ENCODE results near the gene MID1. TPM values are rescaled to one million over a fixed set of nuclear protein-coding genes. Genes with fewer than 3 reads are reported as not detected.

MID1 gene
- total RNA-seq, 2 experiments from 2014 or later: 0.19 TPM; not detected in 1

GRCh38 chrX:10567136-10567535, 53.2 kb downstream of the MID1 start:
- Histone ChIP-seq H3K9me3 (ENCODE audit: control insufficient read depth in 1 of 2, insufficient read depth in 1 of 2, low read length in 2 of 2) (no peaks in the 10 kb centered on the region), H3K27ac (ENCODE audit: low read depth in 1 of 2, low read length in 2 of 2) (no peak overlapping the region), H3K36me3 (ENCODE audit: insufficient read depth, low read length) (no peaks in the 10 kb centered on the region), H3K4me3 (ENCODE audit: low read length) (no peak overlapping the region), H3K4me1 (ENCODE audit: insufficient read depth, low read length) (no peaks in the 10 kb centered on the region), H3K27me3 (ENCODE audit: control insufficient read depth in 1 of 2, insufficient read depth in 2 of 2, low read length in 2 of 2) (no peaks in the 10 kb centered on the region)
- Mint-ChIP-seq H3K4me3 (no peak overlapping the region), H3K27ac (no peak overlapping the region), H3K36me3 (ENCODE audit: low read depth) (no peaks in the 10 kb centered on the region), H3K27me3 (no peaks in the 10 kb centered on the region), H3K4me1 (ENCODE audit: low read depth) (no peaks in the 10 kb centered on the region), H3K9me3 (peaks cover 3% of the 10 kb centered on the region)
- DNase-seq: no peak
- TF ChIP-seq CTCF (IDR thresholded peaks at IDR 0.05): no peak
- intact Hi-C loops (cut with DNase I, micrococcal nuclease): no loop called here
- ChIA-PET POLR2A (no interaction called here), CTCF (no interaction called here)
- ATAC-seq (ENCODE audit: poor library complexity): no peak

- Histone ChIP-seq H3K36me3 (ENCODE audit: insufficient read depth, low read length) (no peaks in the 10 kb centered on the region), H3K27ac (ENCODE audit: low read depth in 1 of 2, low read length in 2 of 2) (no peak overlapping the region), H3K27me3 (ENCODE audit: control insufficient read depth in 1 of 2, insufficient read depth in 2 of 2, low read length in 2 of 2) (no peaks in the 10 kb centered on the region), H3K9me3 (ENCODE audit: control insufficient read depth in 1 of 2, insufficient read depth in 1 of 2, low read length in 2 of 2) (no peaks in the 10 kb centered on the region), H3K4me3 (ENCODE audit: low read length) (no peak overlapping the region), H3K4me1 (ENCODE audit: insufficient read depth, low read length) (no peaks in the 10 kb centered on the region)
- no peak for DNase-seq
- no peak for ATAC-seq (ENCODE audit: poor library complexity)
- no peak for TF ChIP-seq CTCF (IDR thresholded peaks at IDR 0.05)
- H3K9me3 Mint-ChIP-seq: peaks cover 3% of the 10 kb centered on the region
- no peak overlapping the region for H3K4me3 Mint-ChIP-seq
- ChIA-PET POLR2A (no interaction called here), CTCF (no interaction called here)
- H3K36me3 Mint-ChIP-seq (ENCODE audit: low read depth): no peaks in the 10 kb centered on the region
- H3K4me1 Mint-ChIP-seq (ENCODE audit: low read depth): no peaks in the 10 kb centered on the region
- H3K27ac Mint-ChIP-seq: no peak overlapping the region
- intact Hi-C loops (cut with DNase I, micrococcal nuclease): no loop called here
- no peaks in the 10 kb centered on the region for H3K27me3 Mint-ChIP-seq
These were observed 53.7 kb downstream of the MID1 start for GRCh38 chrX:10566716-10567097.

- TF ChIP-seq CTCF (IDR thresholded peaks at IDR 0.05): no peak
- Histone ChIP-seq H3K27me3 (ENCODE audit: control insufficient read depth in 1 of 2, insufficient read depth in 2 of 2, low read length in 2 of 2) (no peaks in the 10 kb centered on the region), H3K36me3 (ENCODE audit: insufficient read depth, low read length) (no peaks in the 10 kb centered on the region), H3K4me3 (ENCODE audit: low read length) (no peak overlapping the region), H3K4me1 (ENCODE audit: insufficient read depth, low read length) (no peaks in the 10 kb centered on the region), H3K9me3 (ENCODE audit: control insufficient read depth in 1 of 2, insufficient read depth in 1 of 2, low read length in 2 of 2) (no peaks in the 10 kb centered on the region), H3K27ac (ENCODE audit: low read depth in 1 of 2, low read length in 2 of 2) (no peak overlapping the region)
- no peaks in the 10 kb centered on the region for H3K4me1 Mint-ChIP-seq (ENCODE audit: low read depth)
- no peak overlapping the region for H3K4me3 Mint-ChIP-seq
- intact Hi-C loops (cut with DNase I, micrococcal nuclease): no loop called here
- H3K36me3 Mint-ChIP-seq (ENCODE audit: low read depth): no peaks in the 10 kb centered on the region
- ChIA-PET CTCF (no interaction called here), POLR2A (no interaction called here)
- no peak overlapping the region for H3K27ac Mint-ChIP-seq
- ATAC-seq (ENCODE audit: poor library complexity) (no peak), DNase-seq (no peak)
- H3K27me3 Mint-ChIP-seq: no peaks in the 10 kb centered on the region
- H3K9me3 Mint-ChIP-seq: peaks cover 3% of the 10 kb centered on the region
These were observed 55.9 kb downstream of the MID1 start for GRCh38 chrX:10564484-10564883.

All from CD4-positive, alpha-beta T cell (primary cell).